NCI-H69 (cell line): ENCODE measurements around the gene DNAH7.

ENCODE experiments used
- DNase-seq: peaks from one replicate; lab custom pipeline; 2025; lab: John Stamatoyannopoulos, UW

DNAH7 gene

DNA sequence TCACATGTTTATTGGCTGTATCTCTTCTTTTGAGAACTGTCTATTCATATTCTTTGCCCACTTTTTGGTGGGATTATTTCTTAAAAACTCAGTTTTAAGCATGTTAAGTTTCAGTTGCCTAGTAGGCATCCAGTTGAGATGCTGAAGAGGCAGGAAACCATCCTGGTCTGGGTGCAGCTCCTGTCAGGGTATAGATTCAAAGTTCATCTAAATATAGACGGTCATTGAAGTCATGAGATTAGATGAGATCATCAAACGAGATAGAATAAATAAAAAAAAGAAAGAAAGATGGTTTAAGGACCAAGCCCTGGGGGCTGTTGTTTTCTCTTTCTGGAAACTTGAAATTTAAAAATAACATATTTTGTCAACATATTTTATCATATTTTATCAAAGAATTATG, 9.2 kb upstream of the DNAH7 start:
- no peak for DNase-seq

DNA sequence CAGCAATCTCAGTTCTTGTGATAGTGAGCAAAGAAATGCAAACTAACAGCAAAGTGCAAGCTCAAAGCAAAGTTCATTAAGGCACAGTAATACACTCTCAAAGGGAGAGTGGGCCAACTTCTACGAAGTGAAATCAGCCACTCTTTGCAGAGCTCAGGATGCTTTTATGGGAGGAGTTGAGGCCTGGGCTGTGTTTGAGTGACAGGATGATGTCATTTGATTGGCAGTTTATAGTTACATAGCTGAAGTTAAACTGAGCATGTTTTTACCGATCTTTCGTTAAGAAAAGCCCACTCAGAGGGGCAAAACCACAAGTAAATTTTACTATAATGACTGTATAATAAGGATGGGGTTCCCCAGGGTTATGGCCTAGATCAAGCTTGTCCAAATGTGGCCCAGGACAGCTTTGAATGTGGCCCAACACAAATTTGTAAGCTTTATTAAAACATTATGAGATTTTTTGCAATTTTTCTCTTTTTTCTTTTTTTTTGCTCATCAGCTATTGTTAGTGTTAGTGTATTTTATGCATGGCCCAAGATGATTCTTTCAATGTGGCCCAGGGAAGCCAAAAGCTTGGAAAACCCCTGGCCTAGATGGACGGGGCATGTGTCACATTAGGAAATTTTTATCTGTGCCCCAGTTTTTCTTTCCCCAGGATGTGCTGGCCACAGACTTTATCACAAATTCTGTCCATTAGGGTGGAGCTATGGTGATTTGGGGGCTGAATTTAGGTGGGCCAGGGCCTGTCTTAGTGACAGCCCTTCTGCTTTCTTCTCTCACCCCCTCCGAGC, 8.3 kb upstream of the DNAH7 start:
- no peak for DNase-seq

DNA sequence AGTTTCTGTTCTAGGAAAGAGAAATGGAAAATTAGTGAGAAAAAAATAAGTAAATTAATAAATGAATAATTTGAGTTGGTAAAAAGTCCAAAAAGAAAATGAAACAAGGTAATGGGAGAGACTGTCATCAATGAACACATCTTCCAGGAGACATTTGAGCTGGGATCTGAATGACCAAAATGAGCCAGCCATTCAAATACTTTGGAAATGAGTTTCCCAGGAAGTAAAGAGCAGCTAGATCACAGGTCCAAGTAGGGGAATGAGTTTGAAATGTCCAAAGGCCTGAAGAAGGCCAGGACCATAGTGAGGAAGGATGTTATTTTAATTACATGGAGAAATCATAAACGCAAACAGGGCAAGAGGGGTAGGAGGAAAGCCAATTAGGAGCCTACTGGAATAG, 6.6 kb upstream of the DNAH7 start:
- no peak for DNase-seq

DNA sequence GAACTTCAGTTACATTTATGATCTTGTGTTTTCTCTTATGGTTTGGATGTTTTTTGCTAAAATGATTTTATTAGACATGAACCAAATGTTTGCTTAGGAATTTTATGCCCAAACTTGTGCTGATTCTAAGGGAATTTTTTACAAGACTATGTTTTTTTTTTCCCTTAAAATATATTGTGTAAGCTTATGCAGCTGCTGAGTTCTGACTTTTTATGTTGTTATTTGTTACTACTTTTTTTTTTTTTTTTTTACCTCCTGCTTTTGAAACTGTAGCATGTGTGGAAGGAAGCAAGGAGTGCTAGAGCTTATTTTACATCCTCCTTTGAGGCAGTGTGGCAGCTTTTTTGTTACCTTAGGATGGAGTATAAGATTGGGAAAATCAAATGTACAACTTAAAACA, 6.0 kb upstream of the DNAH7 start:
- DNase-seq = no peak

DNA sequence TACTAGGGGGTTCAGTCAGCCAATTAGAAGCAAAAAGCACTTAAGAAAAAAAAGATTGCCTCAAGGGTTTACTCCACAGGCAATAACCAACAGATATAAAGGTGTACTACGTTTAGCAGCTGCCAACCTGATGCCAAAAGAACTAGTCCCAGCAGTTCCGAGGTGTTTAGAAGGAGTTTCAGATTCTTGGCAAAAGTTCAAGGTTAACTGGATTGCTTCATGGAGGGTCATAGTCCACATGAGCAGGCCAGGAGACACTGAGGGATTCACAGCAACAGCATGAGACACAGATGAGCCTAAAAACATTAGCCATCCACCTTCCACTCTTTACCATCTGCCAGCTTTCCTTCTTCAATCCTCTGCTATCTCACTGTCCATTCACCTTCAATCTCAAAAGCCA, 4.9 kb upstream of the DNAH7 start:
- DNase-seq = peak; percentile 49

DNA sequence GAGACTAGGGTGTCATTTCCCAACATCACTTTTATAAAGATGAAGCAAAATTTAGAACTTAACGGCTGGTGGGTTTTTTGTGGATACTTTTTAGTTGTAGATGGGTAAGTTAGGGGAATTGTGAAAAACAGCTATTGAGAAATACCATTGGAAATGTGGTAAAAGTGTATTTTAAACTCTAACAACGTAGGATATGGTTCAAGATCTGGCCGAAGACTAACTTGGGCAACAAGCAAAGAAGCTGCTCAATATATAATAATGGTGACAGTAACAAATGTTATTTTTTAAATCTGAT, 1.6 kb downstream of the DNAH7 start:
- no peak for DNase-seq

DNA sequence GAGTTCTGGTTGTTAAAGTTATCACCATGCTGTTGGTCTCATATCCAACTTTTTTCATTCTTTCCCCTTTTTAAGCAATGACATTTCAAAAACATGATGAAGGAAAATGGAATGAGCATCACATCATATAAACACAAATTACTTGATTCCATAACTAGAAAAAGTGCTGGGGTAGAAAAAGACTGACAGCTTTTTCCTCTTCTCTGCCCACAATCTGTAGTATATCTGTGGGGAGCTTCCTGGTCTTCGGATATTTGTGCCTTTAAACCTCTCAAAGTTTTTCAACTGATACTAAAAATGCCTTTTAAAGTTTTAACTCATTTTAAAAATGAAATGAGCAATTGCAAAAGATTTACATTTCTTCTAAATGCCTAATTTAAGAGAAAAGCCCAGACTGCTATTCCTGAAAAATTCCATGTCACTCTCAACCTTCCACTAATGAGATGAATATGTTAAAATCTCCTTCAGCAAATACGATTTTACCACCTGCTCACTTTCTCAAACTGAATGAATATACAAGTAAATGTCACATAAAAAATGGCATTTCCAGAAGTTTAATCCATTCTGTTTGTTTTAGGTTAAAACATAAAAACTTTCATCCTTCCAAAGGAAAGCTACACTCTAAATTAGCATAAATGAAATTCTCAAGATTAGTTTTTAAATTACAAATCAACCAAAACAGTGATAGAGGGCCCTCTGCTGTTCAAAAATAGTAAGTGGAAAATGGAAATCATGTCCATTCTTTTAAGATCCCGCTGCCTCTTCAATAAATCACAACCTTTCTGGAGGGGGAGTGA, 2.1 kb downstream of the DNAH7 start:
- peak; percentile 62 for DNase-seq

DNA sequence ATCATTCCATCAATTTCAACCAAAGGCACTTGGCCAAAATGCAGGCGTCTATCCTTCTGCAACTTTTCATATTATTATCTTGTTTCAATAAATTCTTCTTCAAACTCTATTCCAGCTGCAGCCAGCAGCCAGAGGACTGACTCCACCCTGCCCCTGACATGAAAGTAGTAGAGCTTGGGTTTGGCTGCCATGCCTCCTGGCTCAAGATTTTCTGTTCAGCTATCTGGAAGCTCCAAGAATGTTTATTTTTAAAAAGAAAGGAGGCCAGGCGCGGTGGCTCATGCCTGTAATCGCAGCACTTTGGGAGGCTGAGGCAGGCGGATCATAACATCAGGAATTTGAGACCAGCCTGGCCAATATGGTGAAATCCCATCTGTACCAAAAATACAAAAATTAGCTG, 4.9 kb downstream of the DNAH7 start:
- DNase-seq = no peak

DNA sequence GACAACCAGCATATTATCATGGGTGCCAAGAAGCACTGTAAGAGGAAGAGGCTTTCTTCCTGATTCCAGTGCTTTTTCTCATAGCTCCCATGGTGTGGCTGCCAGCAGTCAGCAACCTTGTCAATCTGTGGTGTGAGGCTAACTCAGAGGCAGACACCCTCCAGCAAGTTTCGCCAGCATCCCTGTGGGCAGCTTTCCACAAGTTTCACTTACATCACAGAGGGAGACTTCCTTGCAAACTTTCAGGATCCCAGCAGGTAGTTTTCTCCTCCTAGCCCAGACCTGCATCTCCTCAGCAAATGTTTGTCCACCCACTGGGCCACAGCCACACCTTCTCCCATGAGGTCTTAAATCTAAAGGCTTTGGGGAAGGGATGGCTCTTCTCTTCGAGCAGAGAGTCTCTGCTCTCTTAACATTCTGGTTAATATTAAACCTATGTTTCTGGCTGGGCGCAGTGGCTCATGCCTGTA, 9.1 kb downstream of the DNAH7 start:
- peak; percentile 37 for DNase-seq

DNA sequence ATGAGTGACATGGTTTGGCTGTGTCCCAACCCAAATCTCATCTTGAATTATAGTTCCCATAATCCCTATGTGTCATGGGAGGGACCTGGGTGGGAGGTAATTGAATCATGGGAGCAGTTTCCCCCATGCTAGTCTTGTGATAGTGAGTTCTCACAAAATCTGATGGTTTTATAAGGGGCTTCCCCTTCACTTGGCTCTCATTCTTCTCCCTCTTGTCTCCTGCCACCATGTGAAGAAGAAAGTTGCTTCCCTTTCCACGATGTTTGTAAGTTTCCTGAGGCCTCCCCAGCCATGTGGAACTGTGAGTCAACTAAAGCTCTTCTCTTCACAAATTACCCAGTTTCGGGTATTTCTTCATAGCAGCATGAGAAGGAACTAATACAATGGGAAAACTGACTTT, 14.0 kb downstream of the DNAH7 start:
- DNase-seq = no peak

DNA sequence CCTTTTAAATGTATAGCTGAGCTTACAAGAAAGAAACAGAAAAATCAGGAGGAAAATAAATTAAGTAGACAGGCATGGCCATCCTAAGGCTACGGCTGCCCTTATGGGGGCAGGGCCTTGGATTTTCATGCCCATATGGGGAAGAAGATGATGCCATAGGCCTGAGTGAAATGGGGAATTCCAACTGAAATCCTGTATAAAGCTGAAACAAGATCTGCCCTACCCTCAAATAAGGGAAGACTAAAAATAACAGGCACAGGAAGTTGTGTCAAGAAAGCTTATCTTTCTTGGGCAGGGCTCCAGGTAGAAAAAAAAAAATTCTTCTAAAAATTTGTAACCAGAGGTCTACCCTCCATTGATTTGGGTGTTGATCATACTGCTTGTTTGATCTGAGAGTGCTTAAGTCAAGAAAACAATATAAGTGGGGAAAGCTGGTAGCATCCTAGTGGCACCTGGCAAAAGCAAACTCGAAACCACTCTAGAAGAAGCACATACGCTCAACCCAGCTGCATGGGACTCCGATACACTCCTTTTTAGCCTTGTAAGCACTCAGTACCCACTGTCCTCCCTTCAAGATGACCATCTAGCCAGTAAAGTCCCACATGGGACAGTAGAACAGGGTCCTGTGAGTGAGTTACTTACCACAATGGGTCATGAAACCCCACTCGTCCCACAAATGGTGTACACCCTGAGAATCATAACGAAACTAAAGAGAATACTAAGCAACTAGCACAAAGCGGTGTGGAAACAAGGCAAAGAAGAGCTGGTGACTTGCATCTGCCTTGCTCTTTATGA, 22.3 kb downstream of the DNAH7 start:
- DNase-seq = no peak

DNA sequence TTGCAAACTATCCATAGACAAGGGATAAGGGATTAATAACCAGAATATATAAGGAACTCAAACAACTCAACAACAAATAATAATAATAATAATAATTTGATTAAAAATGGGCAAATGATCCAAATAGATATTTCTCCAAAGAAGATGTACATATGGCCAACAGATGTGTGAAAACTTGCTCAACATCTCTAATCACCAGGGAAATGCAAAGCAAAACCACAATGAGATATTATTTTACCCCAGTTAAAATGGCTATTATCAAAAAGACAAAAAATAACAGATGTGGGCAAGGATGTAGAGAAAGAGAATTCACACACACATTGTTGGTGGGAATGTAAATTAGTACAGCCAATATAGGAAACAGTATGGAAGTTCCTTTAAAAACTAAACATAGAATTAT, 26.9 kb downstream of the DNAH7 start:
- no peak for DNase-seq

DNA sequence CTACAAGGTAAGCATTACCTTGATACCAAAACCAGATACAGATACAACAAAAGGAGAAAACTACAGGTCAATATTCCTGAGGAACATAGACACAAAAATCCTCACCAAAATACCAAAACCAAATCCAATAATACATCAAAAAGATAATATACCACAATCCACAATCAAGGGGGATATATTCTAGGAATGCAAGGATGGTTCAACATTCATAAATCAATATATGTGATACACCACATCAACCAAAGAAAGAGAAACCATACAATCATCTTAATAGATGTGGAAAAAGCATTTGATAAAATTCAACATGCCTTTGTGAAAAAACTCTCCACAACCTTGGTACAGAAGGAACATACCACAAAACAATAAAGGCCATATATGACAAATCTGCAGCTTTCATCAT, 28.4 kb downstream of the DNAH7 start:
- no peak for DNase-seq

DNA sequence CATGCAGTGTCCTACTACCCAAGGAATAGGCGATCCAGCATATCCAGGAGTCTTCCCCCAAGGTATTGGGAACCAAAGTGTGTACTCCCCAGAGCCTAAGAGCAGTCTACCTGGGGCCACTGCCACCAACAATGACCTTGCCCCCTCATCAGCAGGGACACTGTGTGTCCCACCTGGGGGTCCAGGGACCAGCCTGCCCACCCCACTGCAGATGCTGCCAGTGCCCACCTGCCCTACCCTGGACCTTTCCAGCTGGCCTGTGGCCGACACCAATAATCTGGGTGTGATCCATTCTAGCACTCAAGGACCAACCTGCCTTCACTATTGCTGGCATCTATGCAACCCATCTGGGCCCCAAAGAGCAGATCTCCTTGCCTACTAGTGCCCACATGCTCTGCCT, 32.2 kb downstream of the DNAH7 start:
- no peak for DNase-seq

DNA sequence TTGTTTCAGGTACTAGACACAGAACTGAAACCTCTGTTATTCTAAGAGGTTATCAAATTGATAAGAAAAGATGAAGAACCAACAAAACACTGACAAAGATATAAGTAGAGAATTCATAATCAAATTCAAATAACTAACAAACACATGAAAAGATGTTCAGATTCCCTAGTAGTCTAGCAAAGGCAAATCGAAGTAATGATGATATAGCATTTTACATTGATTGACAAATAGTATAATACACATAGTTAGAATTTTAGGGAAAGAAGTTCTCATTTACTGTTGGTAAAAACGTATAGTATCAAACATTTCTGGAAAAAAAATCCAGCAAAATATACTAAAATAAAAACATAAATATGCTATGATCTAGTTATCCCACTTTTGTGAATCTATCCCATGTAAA, 50.6 kb downstream of the DNAH7 start:
- DNase-seq = no peak

DNA sequence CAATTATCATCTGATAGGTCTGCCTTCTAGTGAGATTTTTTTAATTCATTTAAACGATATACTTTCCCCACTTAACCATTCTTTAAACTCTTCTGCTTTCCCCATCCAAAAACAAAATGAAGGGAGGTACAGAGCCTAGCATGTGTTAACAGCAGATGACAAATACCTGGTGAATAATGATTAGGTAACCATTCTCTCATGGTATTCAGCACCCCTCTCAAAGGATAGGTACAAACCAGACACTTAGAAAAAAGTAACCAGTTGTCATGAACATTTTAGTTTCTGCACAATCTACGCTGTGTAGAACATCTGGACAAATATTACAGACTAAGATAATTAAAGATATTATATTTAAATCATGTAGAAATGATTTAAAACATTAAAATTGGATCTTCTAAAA, 56.3 kb downstream of the DNAH7 start:
- no peak for DNase-seq

DNA sequence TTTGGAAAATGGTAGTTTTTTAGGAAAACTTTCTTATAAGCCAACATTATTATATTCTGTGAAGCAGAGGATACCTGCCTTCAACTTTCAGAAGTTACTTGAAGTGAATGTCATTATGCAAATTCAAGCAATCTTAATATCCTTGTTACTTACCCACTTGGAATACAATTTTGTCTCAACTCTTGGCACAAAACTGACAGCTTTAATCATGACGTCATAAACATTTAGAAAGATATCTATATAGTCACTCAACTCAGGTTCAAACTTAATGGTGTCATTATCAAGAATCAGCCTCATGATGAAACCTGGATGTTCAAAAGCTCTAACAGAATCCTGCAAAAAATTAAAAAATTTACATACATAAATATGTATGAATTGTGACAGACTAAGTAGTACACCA, 68.1 kb downstream of the DNAH7 start:
- DNase-seq = no peak

DNA sequence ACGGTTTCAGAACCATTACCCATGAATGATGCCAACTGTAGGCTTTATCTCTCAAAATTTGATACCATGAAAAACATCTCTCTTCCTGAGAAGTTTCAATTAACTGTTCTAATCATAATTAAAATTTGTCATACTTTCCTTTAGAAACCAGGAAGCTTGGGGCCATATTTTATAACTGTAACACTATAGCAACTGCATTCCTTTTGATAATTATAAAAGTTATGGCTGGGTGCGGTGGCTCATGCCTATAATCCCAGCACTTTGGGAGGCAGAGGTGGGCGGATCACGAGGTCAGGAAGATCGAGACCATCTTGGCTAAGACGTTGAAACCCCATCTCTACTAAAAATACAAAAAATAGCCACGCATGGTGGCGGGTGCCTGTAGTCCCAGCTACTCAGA, 70.6 kb downstream of the DNAH7 start:
- DNase-seq = no peak

DNA sequence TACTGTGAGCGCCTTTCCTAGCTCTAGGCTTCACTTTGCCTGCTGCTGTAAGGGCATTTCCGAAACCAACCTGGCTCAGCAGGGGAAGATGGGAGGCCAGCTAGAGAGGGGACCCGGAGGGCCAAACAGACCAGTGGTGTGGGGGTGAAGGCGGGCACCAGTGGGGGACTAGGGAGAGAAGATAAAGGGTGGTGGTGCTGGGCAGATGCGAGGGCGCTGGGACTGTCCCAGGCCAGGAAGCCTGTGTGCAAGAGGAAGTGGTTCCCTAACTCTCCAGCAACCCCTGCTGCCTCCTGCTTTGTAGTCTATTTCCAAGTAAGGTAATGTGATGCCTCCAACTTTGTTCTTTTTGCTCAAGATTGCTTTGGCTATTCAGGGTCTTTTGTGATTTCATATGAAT, 73.1 kb downstream of the DNAH7 start:
- DNase-seq = no peak

DNA sequence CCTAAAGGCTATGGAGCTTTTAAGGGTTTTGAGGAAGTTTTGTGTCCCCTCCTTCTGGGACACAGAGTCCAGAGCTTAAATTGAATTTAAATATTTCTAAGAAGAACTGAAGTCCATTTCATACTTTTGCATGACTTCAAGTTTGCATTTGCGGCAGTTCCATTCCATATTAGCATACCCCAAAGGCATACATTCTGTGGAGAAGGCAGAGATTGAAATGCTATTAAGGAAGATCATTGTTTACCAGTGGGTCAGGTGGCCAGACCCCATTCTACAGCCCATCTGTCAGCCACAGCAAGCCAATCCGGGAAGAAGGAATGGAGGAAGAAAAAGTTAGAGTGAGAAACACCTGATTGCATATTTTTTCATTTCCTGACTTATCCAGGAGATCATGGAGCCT, 75.0 kb downstream of the DNAH7 start:
- no peak for DNase-seq

DNA sequence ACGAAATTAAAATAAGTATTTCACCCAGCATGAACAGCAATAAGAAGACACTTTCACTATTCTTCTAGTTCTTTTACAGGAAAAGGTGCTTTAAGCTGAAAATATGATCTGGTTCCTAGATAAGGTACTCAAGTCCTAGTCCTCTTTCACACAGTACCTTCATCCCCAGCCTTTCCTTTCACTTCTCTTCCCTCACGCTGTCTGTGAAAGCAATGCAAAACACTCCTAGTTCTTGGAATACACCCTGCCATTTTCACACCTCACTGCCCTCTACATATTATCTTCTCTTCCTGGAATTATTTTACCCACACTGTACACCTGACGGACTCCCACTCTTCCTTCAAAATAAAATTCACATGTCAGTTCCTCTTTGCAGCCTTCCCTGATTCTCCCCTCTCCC, 82.9 kb downstream of the DNAH7 start:
- no peak for DNase-seq

DNA sequence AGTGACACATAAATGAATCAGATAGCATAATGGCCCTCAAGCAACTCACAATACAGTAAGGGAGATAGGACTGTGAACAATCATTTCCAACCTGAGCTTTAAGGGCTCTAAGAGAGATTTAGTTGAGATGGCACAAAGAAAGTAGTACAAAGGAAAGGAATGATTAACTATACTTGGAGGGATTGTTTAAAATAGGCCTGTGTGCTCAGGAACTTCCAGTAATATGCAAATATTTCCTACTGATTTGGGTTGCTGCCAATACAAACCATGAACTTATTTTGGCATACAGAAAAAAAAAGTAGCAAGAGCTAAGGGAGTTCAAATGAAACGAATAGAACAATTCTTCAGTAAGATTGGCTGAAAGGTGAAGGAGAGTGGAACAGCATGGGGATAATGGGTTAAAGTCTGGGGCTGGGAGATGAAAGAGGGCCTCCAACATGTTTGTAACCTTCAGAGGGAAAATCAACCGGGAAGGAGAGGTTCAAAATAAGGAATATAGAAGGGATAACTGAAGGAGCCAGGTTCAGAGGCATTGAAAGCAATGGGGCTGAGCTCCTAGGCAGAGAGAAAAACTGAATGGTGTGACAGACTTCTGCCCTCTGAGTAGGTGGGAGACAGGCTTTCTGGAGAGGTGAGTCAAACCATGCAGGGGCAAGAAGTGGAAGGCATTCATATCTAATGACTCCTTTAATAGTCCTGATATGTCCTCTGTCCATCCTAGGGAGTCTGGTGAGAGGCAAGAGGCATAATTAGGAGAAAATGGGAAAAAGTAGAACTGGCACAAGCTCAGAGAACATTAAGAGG, 83.5 kb downstream of the DNAH7 start:
- no peak for DNase-seq
